SK-N-SH treated with all-trans-retinoic acid at 6 μM for 48 hours (cell line): Measurements from ENCODE around the gene CDC42EP5.

Experiments used
- PPARA ChIP-seq: fragments of 250-450 bp; sonication (Bioruptor Pico); IDR thresholded peaks from 2 replicates; pipeline ENCODE4 v1.5.0; 2020; ENCODE audit warnings: mild to moderate bottlenecking, borderline replicate concordance
- RARB ChIP-seq: fragments of 250-450 bp; sonication (Bioruptor Pico); IDR thresholded peaks from 2 replicates; pipeline ENCODE4 v1.8.0; 2021; ENCODE audit warnings: mild to moderate bottlenecking, moderate library complexity
- SNAI2 ChIP-seq: fragments of 250-450 bp; sonication (Bioruptor Pico); IDR thresholded peaks from 2 replicates; pipeline ENCODE4 v1.5.0; 2020; ENCODE audit warnings: mild to moderate bottlenecking, moderate library complexity
- TOX ChIP-seq: fragments of 250-450 bp; sonication (Bioruptor Pico); IDR thresholded peaks from 2 replicates; pipeline ENCODE4 v1.8.0; 2021; ENCODE audit warnings: mild to moderate bottlenecking, moderate library complexity, borderline replicate concordance
- ZFP3 ChIP-seq: fragments of 250-450 bp; sonication (Bioruptor Pico); IDR thresholded peaks from 2 replicates; pipeline ENCODE4 v1.5.0; 2020; ENCODE audit warnings: mild to moderate bottlenecking, moderate library complexity
- TF ChIP-seq, protein P1 (sequence below): fragments of 250-450 bp; sonication (Bioruptor Pico); IDR thresholded peaks from 2 replicates; pipeline ENCODE4 v1.5.1; 2020; ENCODE audit warnings: low read depth, mild to moderate bottlenecking, moderate library complexity
- TF ChIP-seq, protein P2 (sequence below): fragments of 250-450 bp; sonication (Bioruptor Pico); IDR thresholded peaks from 2 replicates; pipeline ENCODE4 v1.8.0; 2020; ENCODE audit warnings: mild to moderate bottlenecking, moderate library complexity, borderline replicate concordance
- TF ChIP-seq, protein P3 (sequence below): fragments of 250-450 bp; sonication (Bioruptor Pico); IDR thresholded peaks from 2 replicates; pipeline ENCODE4 v1.8.0; 2021; ENCODE audit warnings: low read depth, mild to moderate bottlenecking, moderate library complexity, borderline replicate concordance

- TF ChIP-seq, protein P1, sequence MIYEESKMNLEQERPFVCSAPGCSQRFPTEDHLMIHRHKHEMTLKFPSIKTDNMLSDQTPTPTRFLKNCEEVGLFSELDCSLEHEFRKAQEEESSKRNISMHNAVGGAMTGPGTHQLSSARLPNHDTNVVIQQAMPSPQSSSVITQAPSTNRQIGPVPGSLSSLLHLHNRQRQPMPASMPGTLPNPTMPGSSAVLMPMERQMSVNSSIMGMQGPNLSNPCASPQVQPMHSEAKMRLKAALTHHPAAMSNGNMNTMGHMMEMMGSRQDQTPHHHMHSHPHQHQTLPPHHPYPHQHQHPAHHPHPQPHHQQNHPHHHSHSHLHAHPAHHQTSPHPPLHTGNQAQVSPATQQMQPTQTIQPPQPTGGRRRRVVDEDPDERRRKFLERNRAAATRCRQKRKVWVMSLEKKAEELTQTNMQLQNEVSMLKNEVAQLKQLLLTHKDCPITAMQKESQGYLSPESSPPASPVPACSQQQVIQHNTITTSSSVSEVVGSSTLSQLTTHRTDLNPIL (CRISPR knock-in tag): no peak
- TF ChIP-seq ZFP3 (CRISPR knock-in tag): no peak
- TF ChIP-seq PPARA (CRISPR knock-in tag): no peak
- TF ChIP-seq, protein P2, sequence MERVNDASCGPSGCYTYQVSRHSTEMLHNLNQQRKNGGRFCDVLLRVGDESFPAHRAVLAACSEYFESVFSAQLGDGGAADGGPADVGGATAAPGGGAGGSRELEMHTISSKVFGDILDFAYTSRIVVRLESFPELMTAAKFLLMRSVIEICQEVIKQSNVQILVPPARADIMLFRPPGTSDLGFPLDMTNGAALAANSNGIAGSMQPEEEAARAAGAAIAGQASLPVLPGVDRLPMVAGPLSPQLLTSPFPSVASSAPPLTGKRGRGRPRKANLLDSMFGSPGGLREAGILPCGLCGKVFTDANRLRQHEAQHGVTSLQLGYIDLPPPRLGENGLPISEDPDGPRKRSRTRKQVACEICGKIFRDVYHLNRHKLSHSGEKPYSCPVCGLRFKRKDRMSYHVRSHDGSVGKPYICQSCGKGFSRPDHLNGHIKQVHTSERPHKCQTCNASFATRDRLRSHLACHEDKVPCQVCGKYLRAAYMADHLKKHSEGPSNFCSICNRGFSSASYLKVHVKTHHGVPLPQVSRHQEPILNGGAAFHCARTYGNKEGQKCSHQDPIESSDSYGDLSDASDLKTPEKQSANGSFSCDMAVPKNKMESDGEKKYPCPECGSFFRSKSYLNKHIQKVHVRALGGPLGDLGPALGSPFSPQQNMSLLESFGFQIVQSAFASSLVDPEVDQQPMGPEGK (CRISPR knock-in tag): no peak
- no peak for TF ChIP-seq RARB (CRISPR knock-in tag)
- TF ChIP-seq, protein P3, sequence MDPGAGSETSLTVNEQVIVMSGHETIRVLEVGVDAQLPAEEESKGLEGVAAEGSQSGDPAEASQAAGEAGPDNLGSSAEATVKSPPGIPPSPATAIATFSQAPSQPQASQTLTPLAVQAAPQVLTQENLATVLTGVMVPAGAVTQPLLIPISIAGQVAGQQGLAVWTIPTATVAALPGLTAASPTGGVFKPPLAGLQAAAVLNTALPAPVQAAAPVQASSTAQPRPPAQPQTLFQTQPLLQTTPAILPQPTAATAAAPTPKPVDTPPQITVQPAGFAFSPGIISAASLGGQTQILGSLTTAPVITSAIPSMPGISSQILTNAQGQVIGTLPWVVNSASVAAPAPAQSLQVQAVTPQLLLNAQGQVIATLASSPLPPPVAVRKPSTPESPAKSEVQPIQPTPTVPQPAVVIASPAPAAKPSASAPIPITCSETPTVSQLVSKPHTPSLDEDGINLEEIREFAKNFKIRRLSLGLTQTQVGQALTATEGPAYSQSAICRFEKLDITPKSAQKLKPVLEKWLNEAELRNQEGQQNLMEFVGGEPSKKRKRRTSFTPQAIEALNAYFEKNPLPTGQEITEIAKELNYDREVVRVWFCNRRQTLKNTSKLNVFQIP: no peak
- no peak for TF ChIP-seq TOX (CRISPR knock-in tag)
- no peak for TF ChIP-seq SNAI2 (CRISPR knock-in tag)
Observed at GRCh38 chr19:54456423-54457373, 16.4 kb downstream of the CDC42EP5 start.
